OCI-LY7 (cell line): ENCODE results near the gene SRGAP3. TPM values are rescaled to one million over a fixed set of nuclear protein-coding genes. Genes with fewer than 3 reads are reported as not detected.

ENCODE experiments used
- BruUV-seq: library from RNA; stranded (reverse); fragments of 400-500 nt; replicated peaks from 2 replicates; lab custom pipeline; 2021; lab: Mats Ljungman, UMichigan
- CTCF ChIA-PET: fragments of 300-600 bp; sonication (Branson Sonifier 250); formaldehyde crosslinking; loops from one replicate; lab custom pipeline; 2022; ENCODE audit warnings: antibody characterized with exemption; ENCODE audit not compliant: unreplicated experiment; lab: Charles Lee
- POLR2A ChIA-PET: fragments of 300-600 bp; sonication (Branson Sonifier 250); formaldehyde crosslinking; loops from one replicate; lab custom pipeline; 2022; ENCODE audit warnings: antibody characterized with exemption; lab: Charles Lee
- DNase-seq: peaks from one replicate; pipeline ENCODE4 v3.0.0-alpha.2; 2015; ENCODE audit warnings: low spot score
- H2AFZ ChIP-seq: fragments of 200-600 bp; sonication (generic), shearing (Covaris generic); 2 replicates; pipeline ENCODE4 v1.6.1; 2014; ENCODE audit warnings: mild to moderate bottlenecking, antibody characterized with exemption, low read length, moderate library complexity
- H3K27ac ChIP-seq: fragments of 200-600 bp; sonication (generic); 2 replicates; pipeline ENCODE4 v1.5.1; 2014; ENCODE audit warnings: mixed run types, low read depth, mild to moderate bottlenecking, moderate library complexity, low read length, inconsistent platforms; ENCODE audit not compliant: poor library complexity, severe bottlenecking
- H3K36me3 ChIP-seq: fragments of 200-600 bp; sonication (generic); 2 replicates; pipeline ENCODE4 v1.6.1; 2014; ENCODE audit warnings: mild to moderate bottlenecking, antibody characterized with exemption, low read length, moderate library complexity, mixed read lengths; ENCODE audit not compliant: insufficient read depth
- H3K4me1 ChIP-seq: fragments of 200-600 bp; sonication (generic); 2 replicates; pipeline ENCODE4 v1.5.1; 2014; ENCODE audit warnings: mild to moderate bottlenecking, low read length; ENCODE audit not compliant: insufficient read depth, poor library complexity, severe bottlenecking
- H3K4me2 ChIP-seq: fragments of 200-600 bp; sonication (generic); 2 replicates; pipeline ENCODE4 v1.6.1; 2014; ENCODE audit warnings: mild to moderate bottlenecking, low read length
- H3K4me3 ChIP-seq: fragments of 200-600 bp; sonication (generic); 2 replicates; pipeline ENCODE4 v1.5.1; 2014; ENCODE audit warnings: mild to moderate bottlenecking, low read depth, low read length; ENCODE audit not compliant: poor library complexity, severe bottlenecking
- H3K79me2 ChIP-seq: fragments of 200-600 bp; sonication (generic); 2 replicates; pipeline ENCODE4 v1.6.1; 2016; ENCODE audit warnings: low read depth, mild to moderate bottlenecking, low read length, moderate library complexity, mixed read lengths; ENCODE audit not compliant: insufficient read depth
- H3K9me2 ChIP-seq: fragments of 200-600 bp; sonication (generic); 2 replicates; pipeline ENCODE4 v1.6.1; 2016; ENCODE audit warnings: mild to moderate bottlenecking, low read length, mixed read lengths; ENCODE audit not compliant: insufficient read depth
- H3K9me3 ChIP-seq: fragments of 200-600 bp; sonication (generic); 2 replicates; pipeline ENCODE4 v1.6.1; 2014; ENCODE audit warnings: mild to moderate bottlenecking, mixed run types, low read length, mixed read lengths
- H4K20me1 ChIP-seq: fragments of 200-600 bp; sonication (generic); 2 replicates; pipeline ENCODE4 v1.6.1; 2014; ENCODE audit warnings: mild to moderate bottlenecking, antibody characterized with exemption, low read length, moderate library complexity, mixed read lengths; ENCODE audit not compliant: insufficient read depth
- EZH2phosphoT487 ChIP-seq: fragments of 200-600 bp; sonication (generic); IDR thresholded peaks from 2 replicates; pipeline ENCODE4 v1.6.1; 2018; ENCODE audit warnings: low read depth, borderline replicate concordance, mild to moderate bottlenecking, mixed run types, antibody characterized with exemption, low read length, moderate library complexity, mixed read lengths
- intact Hi-C: fragments of 100-400 bp; cut with micrococcal nuclease; formaldehyde crosslinking; loops from one replicate; pipeline ENCODE4 v1.10.0; 2022; ENCODE audit not compliant: unreplicated experiment
- total RNA-seq, 2 experiments: library from RNA; depleted of rRNA in 1 of 2; stranded (reverse); fragments of >200 nt in 1 of 2; shearing (Covaris generic) in 1 of 2; gene quantifications; 2 replicates each; pipeline ENCODE4 v1.2.3, GENCODE V29; 2014 to 2022
- TF ChIP-seq, protein P1 (sequence below): fragments of 200-600 bp; sonication (generic); conservative IDR thresholded peaks from 2 replicates; pipeline ENCODE4 v1.5.1; 2014; ENCODE audit warnings: mild to moderate bottlenecking, antibody characterized with exemption, low read length, moderate library complexity, mixed read lengths

The SRGAP3 gene
- total RNA-seq, 2 experiments from 2014 or later, result 1.5 to 1.7 TPM

DNA sequence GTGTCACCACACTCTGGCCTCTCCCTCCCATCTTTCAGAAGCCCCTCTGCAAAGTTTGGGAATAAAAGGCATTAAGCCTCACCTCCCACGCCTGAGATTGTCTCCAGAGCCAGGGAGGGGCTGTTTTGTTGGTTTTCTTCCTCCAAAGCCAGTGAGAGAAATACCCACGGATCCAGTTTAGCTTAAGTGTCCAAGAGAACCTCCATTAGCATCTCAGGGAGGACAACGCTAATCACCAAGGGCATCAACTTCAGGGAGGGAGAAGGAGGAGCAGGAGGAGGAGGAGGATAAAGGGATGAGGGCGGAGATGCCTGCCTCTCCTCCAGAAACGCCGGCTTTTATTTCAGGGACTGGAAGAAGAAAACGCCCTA is 101.6 kb downstream of the SRGAP3 start:
- no peak overlapping the region for H3K27ac ChIP-seq
- CTCF ChIA-PET, result no interaction called here
- no peak overlapping the region for H3K4me3 ChIP-seq
- H3K36me3 ChIP-seq, result no peaks in the 10 kb centered on the region
- H2AFZ ChIP-seq, result no peak overlapping the region
- BruUV-seq, result no TSS peak
- intact Hi-C loops, result no loop called here
- H3K9me2 ChIP-seq, result no peaks in the 10 kb centered on the region
- H3K4me1 ChIP-seq, result no peaks in the 10 kb centered on the region
- H3K79me2 ChIP-seq, result no peaks in the 10 kb centered on the region
- no peak for TF ChIP-seq EZH2phosphoT487
- TF ChIP-seq, protein P1, sequence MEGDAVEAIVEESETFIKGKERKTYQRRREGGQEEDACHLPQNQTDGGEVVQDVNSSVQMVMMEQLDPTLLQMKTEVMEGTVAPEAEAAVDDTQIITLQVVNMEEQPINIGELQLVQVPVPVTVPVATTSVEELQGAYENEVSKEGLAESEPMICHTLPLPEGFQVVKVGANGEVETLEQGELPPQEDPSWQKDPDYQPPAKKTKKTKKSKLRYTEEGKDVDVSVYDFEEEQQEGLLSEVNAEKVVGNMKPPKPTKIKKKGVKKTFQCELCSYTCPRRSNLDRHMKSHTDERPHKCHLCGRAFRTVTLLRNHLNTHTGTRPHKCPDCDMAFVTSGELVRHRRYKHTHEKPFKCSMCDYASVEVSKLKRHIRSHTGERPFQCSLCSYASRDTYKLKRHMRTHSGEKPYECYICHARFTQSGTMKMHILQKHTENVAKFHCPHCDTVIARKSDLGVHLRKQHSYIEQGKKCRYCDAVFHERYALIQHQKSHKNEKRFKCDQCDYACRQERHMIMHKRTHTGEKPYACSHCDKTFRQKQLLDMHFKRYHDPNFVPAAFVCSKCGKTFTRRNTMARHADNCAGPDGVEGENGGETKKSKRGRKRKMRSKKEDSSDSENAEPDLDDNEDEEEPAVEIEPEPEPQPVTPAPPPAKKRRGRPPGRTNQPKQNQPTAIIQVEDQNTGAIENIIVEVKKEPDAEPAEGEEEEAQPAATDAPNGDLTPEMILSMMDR, result no peak
- no peak for DNase-seq
- no peak overlapping the region for H3K4me2 ChIP-seq
- POLR2A ChIA-PET, result no interaction called here
- H3K9me3 ChIP-seq, result no peaks in the 10 kb centered on the region
- no peaks in the 10 kb centered on the region for H4K20me1 ChIP-seq

DNA sequence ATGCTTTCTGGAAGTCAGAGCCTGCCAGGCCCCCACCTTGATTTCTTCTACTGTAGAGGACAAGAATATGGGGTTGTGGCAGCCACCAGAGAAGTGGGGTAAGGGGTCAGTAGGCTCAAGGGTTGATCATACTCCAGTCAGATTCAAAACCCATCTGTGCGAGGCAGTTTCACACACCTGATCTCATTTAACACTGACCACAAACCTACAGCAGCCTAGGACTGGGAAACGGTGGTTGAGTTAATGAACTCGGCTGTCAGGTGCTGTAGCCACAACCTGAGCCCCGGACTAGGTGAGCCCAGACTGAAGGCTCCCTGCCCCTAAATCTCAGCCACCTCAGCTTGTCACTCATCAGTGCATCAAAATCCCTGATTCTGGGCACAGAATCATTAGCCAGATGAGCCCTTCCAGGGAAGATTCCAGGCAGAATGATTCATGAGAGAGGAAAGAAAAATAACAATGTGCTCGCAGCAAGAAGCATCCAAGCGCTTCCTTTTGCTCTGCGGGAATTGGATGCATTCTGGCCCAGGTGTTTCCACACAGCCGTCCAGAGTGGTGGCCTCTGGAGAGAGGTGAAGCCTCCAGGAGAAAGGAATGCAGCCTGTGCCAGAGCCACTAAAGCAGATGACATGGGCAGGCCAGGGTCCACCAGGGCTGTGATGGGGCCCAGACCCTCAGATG is 102.1 kb downstream of the SRGAP3 start:
- CTCF ChIA-PET, result no interaction called here
- no peak for DNase-seq
- BruUV-seq, result no TSS peak
- Histone ChIP-seq H2AFZ (no peak overlapping the region), H4K20me1 (no peaks in the 10 kb centered on the region), H3K4me3 (no peak overlapping the region), H3K36me3 (no peaks in the 10 kb centered on the region), H3K9me3 (no peaks in the 10 kb centered on the region), H3K4me2 (no peak overlapping the region), H3K4me1 (no peaks in the 10 kb centered on the region), H3K27ac (no peak overlapping the region), H3K79me2 (no peaks in the 10 kb centered on the region), H3K9me2 (no peaks in the 10 kb centered on the region)
- POLR2A ChIA-PET, result no interaction called here
- TF ChIP-seq, protein P1, result no peak
- no peak for TF ChIP-seq EZH2phosphoT487
- intact Hi-C loops, result no loop called here

DNA sequence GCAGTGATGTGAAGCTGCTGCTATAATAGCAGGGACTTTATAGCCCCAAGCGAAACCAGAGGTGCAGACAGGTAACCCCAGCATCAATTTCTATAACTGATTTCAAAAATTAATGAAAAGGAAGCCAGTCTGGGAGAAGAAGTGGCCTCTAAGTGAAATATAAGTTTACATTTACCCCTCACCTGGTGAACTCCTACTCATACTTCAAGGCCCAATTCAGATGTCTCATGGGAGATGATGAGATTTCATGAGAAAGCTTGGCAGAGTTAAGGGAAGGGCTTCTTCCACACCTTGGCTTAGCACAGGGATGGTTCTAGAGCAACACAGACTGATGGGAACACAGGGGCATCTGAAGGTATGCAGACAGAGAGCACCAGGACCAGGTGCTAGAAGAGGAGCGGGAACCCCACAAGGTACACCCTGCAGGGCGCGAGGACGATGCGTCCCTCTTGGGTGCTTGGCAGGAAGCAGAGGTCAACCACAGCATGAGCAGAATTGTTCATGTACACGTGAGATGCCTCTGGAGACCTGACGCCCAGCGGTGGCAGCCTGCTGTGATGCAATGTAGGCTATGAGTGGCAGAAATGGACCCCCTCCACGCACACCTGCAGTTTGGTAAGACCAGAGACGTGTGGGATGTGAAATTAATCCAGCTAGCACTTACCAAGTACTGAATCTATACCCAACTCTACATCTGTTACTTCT is 102.9 kb downstream of the SRGAP3 start:
- POLR2A ChIA-PET, result interaction anchor here (0.5 to 0.6 kb wide), 2 partner anchors 95 to 1420 kb away, joined by 5 to 6 read pairs; no protein-coding TSS in a partner anchor
- intact Hi-C loops, result no loop called here
- Histone ChIP-seq H3K36me3 (no peaks in the 10 kb centered on the region), H2AFZ (no peak overlapping the region), H3K4me2 (no peak overlapping the region), H3K4me1 (no peaks in the 10 kb centered on the region), H3K27ac (no peak overlapping the region), H3K9me3 (no peaks in the 10 kb centered on the region), H3K4me3 (no peak overlapping the region), H4K20me1 (no peaks in the 10 kb centered on the region), H3K79me2 (no peaks in the 10 kb centered on the region), H3K9me2 (no peaks in the 10 kb centered on the region)
- CTCF ChIA-PET, result no interaction called here
- no peak for DNase-seq
- TF ChIP-seq EZH2phosphoT487, result no peak
- TF ChIP-seq, protein P1, result no peak
- BruUV-seq, result no TSS peak
